OCI-LY3 (cell line): ENCODE measurements around the gene ATOH8.

Experiments used
- H2AFZ ChIP-seq: fragments of 200-600, 300-600 bp; shearing (Covaris generic); 2 replicates; pipeline ENCODE4 v1.6.0; 2014; ENCODE audit warnings: antibody characterized with exemption, low read depth, low read length
- H3K27ac ChIP-seq: fragments of 200-600, 300-600 bp; sonication (generic); 2 replicates; pipeline ENCODE4 v1.5.1; 2014; ENCODE audit warnings: mild to moderate bottlenecking, low read length, moderate library complexity, mixed read lengths
- H3K27me3 ChIP-seq: fragments of 200-600, 300-600 bp; sonication (generic); 2 replicates; pipeline ENCODE4 v1.6.1; 2014; ENCODE audit warnings: low read depth, low read length, mixed read lengths
- H3K36me3 ChIP-seq: fragments of 200-600, 300-600 bp; sonication (generic); replicated peaks from 2 replicates; pipeline ENCODE3; 2014; ENCODE audit warnings: low read depth, low read length, mixed read lengths
- H3K4me1 ChIP-seq: fragments of 300-600, 200-600 bp; sonication (generic); 2 replicates; pipeline ENCODE4 v1.6.1; 2014; ENCODE audit warnings: low read length, mixed read lengths
- H3K4me2 ChIP-seq: fragments of 200-600, 300-600 bp; sonication (generic); 2 replicates; pipeline ENCODE4 v1.6.1; 2014; ENCODE audit warnings: low read length, mixed read lengths
- H3K4me3 ChIP-seq: fragments of 300-600, 200-600 bp; sonication (generic); 2 replicates; pipeline ENCODE4 v1.5.1; 2014; ENCODE audit warnings: antibody characterized with exemption, mild to moderate bottlenecking, low read length, moderate library complexity
- H3K79me2 ChIP-seq: fragments of 300-600, 200-600 bp; shearing (Covaris generic); 2 replicates; pipeline ENCODE4 v1.6.1; 2014; ENCODE audit warnings: mild to moderate bottlenecking, low read length, mixed read lengths
- H3K9ac ChIP-seq: fragments of 300-600, 200-600 bp; shearing (Covaris generic); 2 replicates; pipeline ENCODE4 v1.6.0; 2014; ENCODE audit warnings: mild to moderate bottlenecking, low read length, moderate library complexity
- H3K9me3 ChIP-seq: fragments of 200-600, 300-600 bp; shearing (Covaris generic); 2 replicates; pipeline ENCODE4 v1.6.1; 2014; ENCODE audit warnings: low read length, mixed read lengths; ENCODE audit not compliant: insufficient read depth
- H4K20me1 ChIP-seq: fragments of 200-600, 300-600 bp; sonication (generic); 2 replicates; pipeline ENCODE4 v1.6.1; 2016; ENCODE audit warnings: low read length, mixed read lengths; ENCODE audit not compliant: insufficient read depth
- CTCF ChIP-seq: fragments of 200-600, 300-600 bp; sonication (generic); IDR thresholded peaks from 2 replicates; pipeline ENCODE4 v1.5.1; 2014; ENCODE audit warnings: antibody characterized with exemption, low read length, low read depth
- EZH2phosphoT487 ChIP-seq: fragments of 200-600 bp; shearing (Covaris generic); IDR thresholded peaks from 2 replicates; pipeline ENCODE4 v1.6.1; 2018; ENCODE audit warnings: antibody characterized with exemption, mixed run types, low read depth

Gene ATOH8

GRCh38 chr2:85811180-85812093 is 57.6 kb downstream of the ATOH8 start:
- Histone ChIP-seq H3K27me3 (0 out of 2 replicates have a peak, but pooled peaks cover 2% of the 10 kb centered on the region), H3K4me1 (peaks cover 4% of the 10 kb centered on the region), H3K9me3 (no peaks in the 10 kb centered on the region), H3K27ac (no peak overlapping the region), H3K9ac (no peak overlapping the region), H3K4me2 (no peak overlapping the region), H3K79me2 (no peaks in the 10 kb centered on the region), H3K36me3 (no peaks in the 10 kb centered on the region), H4K20me1 (no peaks in the 10 kb centered on the region), H2AFZ (no peak overlapping the region), H3K4me3 (no peak overlapping the region)
- no peak for TF ChIP-seq EZH2phosphoT487
- TF ChIP-seq CTCF: no peak

- H3K36me3 ChIP-seq: no peaks in the 10 kb centered on the region
- no peak overlapping the region for H3K4me3 ChIP-seq
- no peak overlapping the region for H2AFZ ChIP-seq
- no peak overlapping the region for H3K27ac ChIP-seq
- TF ChIP-seq EZH2phosphoT487 (no peak), CTCF (no peak)
- no peaks in the 10 kb centered on the region for H3K79me2 ChIP-seq
- H3K9ac ChIP-seq: no peak overlapping the region
- no peaks in the 10 kb centered on the region for H4K20me1 ChIP-seq
- no peak overlapping the region for H3K4me2 ChIP-seq
- no peaks in the 10 kb centered on the region for H3K4me1 ChIP-seq
- no peaks in the 10 kb centered on the region for H3K9me3 ChIP-seq
- H3K27me3 ChIP-seq: 0 out of 2 replicates have a peak, but pooled peaks cover 2% of the 10 kb centered on the region
Measured at GRCh38 chr2:85812094-85812735, 58.4 kb downstream of the ATOH8 start.

- no peaks in the 10 kb centered on the region for H3K36me3 ChIP-seq
- H3K27me3 ChIP-seq: 0 out of 2 replicates have a peak, but pooled peaks cover 2% of the 10 kb centered on the region
- H3K79me2 ChIP-seq: no peaks in the 10 kb centered on the region
- no peak overlapping the region for H3K27ac ChIP-seq
- no peaks in the 10 kb centered on the region for H3K4me1 ChIP-seq
- H4K20me1 ChIP-seq: no peaks in the 10 kb centered on the region
- no peak overlapping the region for H3K4me3 ChIP-seq
- no peak overlapping the region for H3K4me2 ChIP-seq
- H2AFZ ChIP-seq: no peak overlapping the region
- H3K9me3 ChIP-seq: no peaks in the 10 kb centered on the region
- no peak overlapping the region for H3K9ac ChIP-seq
- TF ChIP-seq EZH2phosphoT487: no peak
- no peak for TF ChIP-seq CTCF
Measured at GRCh38 chr2:85813211-85813981, 59.6 kb downstream of the ATOH8 start.
